H9 (cell line): ENCODE data around the gene MYO1D. TPM values are rescaled to one million over a fixed set of nuclear protein-coding genes. Genes with fewer than 3 reads are reported as not detected.

ENCODE experiments used
- DNase-seq: peaks from one replicate; pipeline ENCODE4 v3.0.0-alpha.2; 2017
- H2AFZ ChIP-seq: one replicate; pipeline ENCODE4 v1.6.1; 2013; ENCODE audit warnings: mild to moderate bottlenecking, low read length, control low read depth, moderate library complexity
- H2AK5ac ChIP-seq: 2 replicates; pipeline ENCODE4 v1.6.1; 2013; ENCODE audit warnings: low read length, control low read depth, mixed read lengths; ENCODE audit not compliant: insufficient read length
- H2BK120ac ChIP-seq: one replicate; pipeline ENCODE4 v1.6.1; 2013; ENCODE audit warnings: low read depth, mild to moderate bottlenecking, low read length, control low read depth, inconsistent platforms; ENCODE audit not compliant: poor library complexity, severe bottlenecking
- H2BK12ac ChIP-seq: 2 replicates; pipeline ENCODE4 v1.6.1; 2013; ENCODE audit warnings: low read length, control low read depth, mixed read lengths, low read depth; ENCODE audit not compliant: insufficient read length
- H2BK15ac ChIP-seq: 2 replicates; pipeline ENCODE4 v1.6.1; 2013; ENCODE audit warnings: low read depth, low read length, control low read depth
- H2BK20ac ChIP-seq: one replicate; pipeline ENCODE4 v1.6.1; 2013; ENCODE audit warnings: low read depth, mild to moderate bottlenecking, low read length, control low read depth, inconsistent platforms; ENCODE audit not compliant: poor library complexity, severe bottlenecking
- H2BK5ac ChIP-seq: 2 replicates; pipeline ENCODE4 v1.6.1; 2013; ENCODE audit warnings: low read length, control low read depth, mixed read lengths; ENCODE audit not compliant: insufficient read length
- H3K14ac ChIP-seq: 2 replicates; pipeline ENCODE4 v1.6.1; 2013; ENCODE audit warnings: low read length, control low read depth; ENCODE audit not compliant: insufficient read depth
- H3K18ac ChIP-seq: 2 replicates; pipeline ENCODE4 v1.6.1; 2013; ENCODE audit warnings: low read depth, mild to moderate bottlenecking, mixed read lengths, low read length, control low read depth; ENCODE audit not compliant: insufficient read length
- H3K23ac ChIP-seq: 2 replicates; pipeline ENCODE4 v1.6.1; 2013; ENCODE audit warnings: low read length, control low read depth, mixed read lengths, low read depth; ENCODE audit not compliant: insufficient read length
- H3K23me2 ChIP-seq: 2 replicates; pipeline ENCODE4 v1.6.1; 2013; ENCODE audit warnings: low read depth, mild to moderate bottlenecking, mixed read lengths, low read length, control low read depth; ENCODE audit not compliant: insufficient read length, poor library complexity, severe bottlenecking
- H3K27ac ChIP-seq: 2 replicates; pipeline ENCODE4 v1.5.1; 2013; ENCODE audit warnings: low read length, control low read depth, mixed read lengths, low read depth; ENCODE audit not compliant: insufficient read length
- H3K27me3 ChIP-seq: 2 replicates; pipeline ENCODE4 v1.6.1; 2013; ENCODE audit warnings: low read length, control low read depth, inconsistent platforms; ENCODE audit not compliant: insufficient read depth
- H3K4ac ChIP-seq: 2 replicates; pipeline ENCODE4 v1.6.1; 2013; ENCODE audit warnings: low read depth, mild to moderate bottlenecking, control low read depth, inconsistent platforms, low read length, moderate library complexity
- H3K4me1 ChIP-seq: 2 replicates; pipeline ENCODE4 v1.6.1; 2013; ENCODE audit warnings: low read length, control low read depth, inconsistent platforms; ENCODE audit not compliant: insufficient read depth
- H3K4me2 ChIP-seq: 2 replicates; pipeline ENCODE4 v1.6.1; 2013; ENCODE audit warnings: low read length, control low read depth, mixed read lengths; ENCODE audit not compliant: insufficient read length, insufficient read depth
- H3K56ac ChIP-seq: 2 replicates; pipeline ENCODE4 v1.6.1; 2013; ENCODE audit warnings: low read depth, mild to moderate bottlenecking, mixed read lengths, low read length, control low read depth; ENCODE audit not compliant: insufficient read length
- H3K79me1 ChIP-seq: 2 replicates; pipeline ENCODE4 v1.6.1; 2013; ENCODE audit warnings: low read depth, mild to moderate bottlenecking, moderate library complexity, low read length, control low read depth, inconsistent platforms; ENCODE audit not compliant: insufficient read depth, poor library complexity, severe bottlenecking
- H3K79me2 ChIP-seq: 2 replicates; pipeline ENCODE4 v1.6.1; 2013; ENCODE audit warnings: low read length, control low read depth, inconsistent platforms; ENCODE audit not compliant: insufficient read depth
- H3K9ac ChIP-seq: 2 replicates; pipeline ENCODE4 v1.6.1; 2013; ENCODE audit warnings: low read length, control low read depth, mixed read lengths; ENCODE audit not compliant: insufficient read length; ENCODE audit errors: extremely low read depth
- H3K9me3 ChIP-seq: one replicate; pipeline ENCODE4 v1.6.1; 2013; ENCODE audit warnings: low read depth, low read length, inconsistent platforms; ENCODE audit not compliant: control insufficient read depth
- H3T11ph ChIP-seq: one replicate; pipeline ENCODE4 v1.6.1; 2013; ENCODE audit warnings: mild to moderate bottlenecking, low read length, control low read depth, inconsistent platforms
- H4K20me1 ChIP-seq: one replicate; pipeline ENCODE4 v1.6.1; 2013; ENCODE audit not compliant: control insufficient read depth, insufficient read length, insufficient read depth
- H4K5ac ChIP-seq: 2 replicates; pipeline ENCODE4 v1.6.1; 2013; ENCODE audit warnings: low read depth, mild to moderate bottlenecking, mixed read lengths, low read length, control low read depth; ENCODE audit not compliant: insufficient read length
- H4K8ac ChIP-seq: replicated peaks from 2 replicates; pipeline ENCODE4 v1.6.1; 2013; ENCODE audit warnings: low read length, control low read depth, mixed read lengths, low read depth; ENCODE audit not compliant: insufficient read length
- H4K91ac ChIP-seq: 2 replicates; pipeline ENCODE4 v1.6.1; 2013; ENCODE audit warnings: low read depth, mild to moderate bottlenecking, moderate library complexity, mixed read lengths, low read length, control low read depth; ENCODE audit not compliant: insufficient read length
- H3K27ac Mint-ChIP-seq, 3 experiments: 2 replicates in 2 of 3; 3 replicates in 1 of 3; pipeline ENCODE4 v1.8.0; 2020 to 2021; ENCODE audit warnings: mixed read lengths in 3 of 3, mild to moderate bottlenecking in 1 of 3, moderate library complexity in 1 of 3
- H3K27me3 Mint-ChIP-seq: 2 replicates; pipeline ENCODE4 v1.8.0; 2021; ENCODE audit warnings: low read depth, mild to moderate bottlenecking, moderate library complexity, mixed read lengths
- H3K36me3 Mint-ChIP-seq, 3 experiments: 2 replicates in 2 of 3; 3 replicates in 1 of 3; pipeline ENCODE4 v1.8.0; 2020 to 2021; ENCODE audit warnings: low read depth in 3 of 3, mixed read lengths in 3 of 3; ENCODE audit not compliant: insufficient read depth in 1 of 3
- H3K4me1 Mint-ChIP-seq, 2 experiments: 2 replicates each; pipeline ENCODE4 v1.8.0; 2020; ENCODE audit warnings: mixed read lengths in 2 of 2
- H3K4me3 Mint-ChIP-seq, 2 experiments: 2 replicates in 1 of 2; 3 replicates in 1 of 2; pipeline ENCODE4 v1.8.0; 2020 to 2021; ENCODE audit warnings: mild to moderate bottlenecking in 2 of 2, mixed read lengths in 2 of 2, moderate library complexity in 1 of 2
- H3K9me3 Mint-ChIP-seq, 2 experiments: 2 replicates in 1 of 2; 3 replicates in 1 of 2; pipeline ENCODE4 v1.8.0; 2020; ENCODE audit warnings: mild to moderate bottlenecking in 2 of 2, mixed read lengths in 2 of 2, moderate library complexity in 1 of 2
- WGBS: extraction: QIAGEN DNeasy Blood & Tissue Kit; methylation state at CpG from one replicate; pipeline ENCODE4 v1.1.7; 2013; ENCODE audit warnings: missing lambda C conversion rate, low lambda C conversion rate, mixed read lengths; ENCODE audit not compliant: insufficient read length; ENCODE audit errors: extremely low coverage; 5-methylcytosine and 5-hydroxymethylcytosine counted together
- total RNA-seq: library from RNA; stranded (reverse); gene quantifications from 2 replicates; pipeline ENCODE4 v1.2.1, GENCODE V29; 2021
- TF ChIP-seq, protein P1 (sequence below): fragments of 200-600 bp; sonication (generic); conservative IDR thresholded peaks from 3 replicates; pipeline ENCODE4 v1.8.0; 2021; ENCODE audit warnings: antibody characterized with exemption, mild to moderate bottlenecking

The MYO1D gene
- total RNA-seq, 1 experiment from 2014 or later = 19.0 TPM

DNA sequence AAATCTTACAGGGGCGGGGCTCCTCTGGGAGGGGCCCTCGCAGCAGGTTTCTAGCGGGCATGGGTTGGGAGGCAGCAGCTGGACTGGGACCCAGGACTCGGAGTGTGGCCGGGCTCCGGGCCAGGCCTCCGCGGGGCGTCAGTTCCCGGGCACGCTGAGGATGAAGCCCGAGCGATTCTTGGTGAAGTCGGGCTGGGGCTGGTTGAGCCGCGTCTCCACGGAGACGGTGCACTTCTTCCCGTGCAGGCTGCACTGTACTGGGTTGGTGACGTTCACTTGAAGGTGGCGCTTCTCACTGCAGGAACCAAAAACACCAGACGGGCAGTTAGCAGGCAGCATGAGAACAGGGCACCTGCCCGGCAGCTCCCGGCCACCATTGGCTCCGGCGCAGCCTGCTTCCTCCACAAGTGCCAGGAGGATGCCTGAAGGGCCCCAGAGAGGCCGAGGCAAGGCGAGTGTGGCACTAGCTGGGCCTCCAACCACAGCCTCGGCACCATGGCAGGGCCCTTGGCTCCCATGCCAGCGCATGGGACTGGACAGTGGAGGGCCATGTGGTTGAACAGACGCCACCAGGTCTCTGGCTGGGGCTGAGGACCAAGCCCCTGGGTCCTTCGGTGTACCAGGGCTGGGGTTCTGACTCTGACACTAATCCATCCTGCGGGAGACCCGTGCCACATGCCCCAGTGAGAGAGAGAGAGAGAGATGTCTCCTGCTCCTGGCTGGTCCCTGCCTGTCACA is 382.1 kb downstream of the MYO1D start:
- Mint-ChIP-seq H3K4me3 (no peak overlapping the region), H3K4me1 (peaks cover 39 to 42% of the 10 kb centered on the region in 2 experiments), H3K27me3 (no peaks in the 10 kb centered on the region), H3K27ac (no peak overlapping the region), H3K9me3 (no peaks in the 10 kb centered on the region), H3K36me3 (peaks cover 1 to 6% (median 5%) of the 10 kb centered on the region in 3 experiments; a peak in 6 of 7 replicates)
- H3T11ph ChIP-seq = no peak overlapping the region
- H2AK5ac ChIP-seq = no peak overlapping the region
- no peak overlapping the region for H3K27ac ChIP-seq
- no peak overlapping the region for H4K8ac ChIP-seq
- H2BK12ac ChIP-seq = no peak overlapping the region
- H3K14ac ChIP-seq = no peak overlapping the region; the same call in 1 of the 2 replicates
- H2BK120ac ChIP-seq = no peak overlapping the region
- H2BK15ac ChIP-seq = no peak overlapping the region
- H4K20me1 ChIP-seq = no peaks in the 10 kb centered on the region
- no peak overlapping the region for H4K91ac ChIP-seq
- H3K4me1 ChIP-seq = no peaks in the 10 kb centered on the region
- no peaks in the 10 kb centered on the region for H3K79me1 ChIP-seq
- TF ChIP-seq, protein P1, sequence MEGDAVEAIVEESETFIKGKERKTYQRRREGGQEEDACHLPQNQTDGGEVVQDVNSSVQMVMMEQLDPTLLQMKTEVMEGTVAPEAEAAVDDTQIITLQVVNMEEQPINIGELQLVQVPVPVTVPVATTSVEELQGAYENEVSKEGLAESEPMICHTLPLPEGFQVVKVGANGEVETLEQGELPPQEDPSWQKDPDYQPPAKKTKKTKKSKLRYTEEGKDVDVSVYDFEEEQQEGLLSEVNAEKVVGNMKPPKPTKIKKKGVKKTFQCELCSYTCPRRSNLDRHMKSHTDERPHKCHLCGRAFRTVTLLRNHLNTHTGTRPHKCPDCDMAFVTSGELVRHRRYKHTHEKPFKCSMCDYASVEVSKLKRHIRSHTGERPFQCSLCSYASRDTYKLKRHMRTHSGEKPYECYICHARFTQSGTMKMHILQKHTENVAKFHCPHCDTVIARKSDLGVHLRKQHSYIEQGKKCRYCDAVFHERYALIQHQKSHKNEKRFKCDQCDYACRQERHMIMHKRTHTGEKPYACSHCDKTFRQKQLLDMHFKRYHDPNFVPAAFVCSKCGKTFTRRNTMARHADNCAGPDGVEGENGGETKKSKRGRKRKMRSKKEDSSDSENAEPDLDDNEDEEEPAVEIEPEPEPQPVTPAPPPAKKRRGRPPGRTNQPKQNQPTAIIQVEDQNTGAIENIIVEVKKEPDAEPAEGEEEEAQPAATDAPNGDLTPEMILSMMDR = no peak
- H3K9ac ChIP-seq = no peak overlapping the region
- no peak overlapping the region for H3K56ac ChIP-seq
- no peak overlapping the region for H2BK20ac ChIP-seq
- H3K18ac ChIP-seq = no peak overlapping the region
- H2BK5ac ChIP-seq = no peak overlapping the region
- H3K23me2 ChIP-seq = no peaks in the 10 kb centered on the region
- no peak overlapping the region for H3K4ac ChIP-seq
- H3K79me2 ChIP-seq = no peaks in the 10 kb centered on the region
- DNase-seq = no peak
- no peaks in the 10 kb centered on the region for H3K9me3 ChIP-seq
- no peak overlapping the region for H3K4me2 ChIP-seq
- no CpG with 5 or more reads among the region's 34 CpGs for WGBS
- H2AFZ ChIP-seq = no peak overlapping the region
- H3K27me3 ChIP-seq = no peaks in the 10 kb centered on the region
- no peak overlapping the region for H3K23ac ChIP-seq
- H4K5ac ChIP-seq = no peak overlapping the region
